H1 (cell line): ENCODE measurements around the gene NKX2-1. TPM values are rescaled to one million over a fixed set of nuclear protein-coding genes. Genes with fewer than 3 reads are reported as not detected.

Source experiments
- CTCF ChIA-PET: fragments of 300-600 bp; sonication (Branson Sonifier 250); formaldehyde crosslinking; loops from one replicate; lab custom pipeline; 2021; ENCODE audit not compliant: partially characterized antibody; lab: Charles Lee
- POLR2A ChIA-PET: fragments of 300-600 bp; sonication (Branson Sonifier 250); formaldehyde crosslinking; loops from one replicate; lab custom pipeline; 2021; ENCODE audit warnings: inconsistent platforms; ENCODE audit not compliant: partially characterized antibody; lab: Charles Lee
- DNase-seq, 2 experiments: peaks; one replicate each; pipeline versions ENCODE4 v3.0.0 to v3.0.0-alpha.2; 2010 to 2022; ENCODE audit warnings: low spot score in 2 of 2, low read depth in 1 of 2, mixed read lengths in 1 of 2
- FAIRE-seq: peaks from 2 replicates; lab custom pipeline; 2011; peaks lifted over from hg19 to GRCh38; lab: Jason Lieb, UNC
- H2AFZ ChIP-seq: 2 replicates; pipeline ENCODE4 v1.8.1; 2012; ENCODE audit warnings: low read length, inconsistent platforms
- H2AK5ac ChIP-seq: 2 replicates; pipeline ENCODE4 v1.6.1; 2013; ENCODE audit warnings: low read depth, low read length
- H2BK120ac ChIP-seq: replicated peaks from 2 replicates; pipeline ENCODE3; 2013; ENCODE audit warnings: low read depth, low read length, inconsistent platforms
- H2BK12ac ChIP-seq: 2 replicates; pipeline ENCODE4 v1.6.1; 2013; ENCODE audit warnings: low read depth, low read length
- H2BK15ac ChIP-seq: 2 replicates; pipeline ENCODE4 v1.6.1; 2013; ENCODE audit warnings: low read length
- H2BK20ac ChIP-seq: 2 replicates; pipeline ENCODE4 v1.6.1; 2013; ENCODE audit warnings: low read length
- H2BK5ac ChIP-seq: 2 replicates; pipeline ENCODE4 v1.6.1; 2013; ENCODE audit warnings: low read depth, low read length
- H3K14ac ChIP-seq: 2 replicates; pipeline ENCODE4 v1.6.1; 2013; ENCODE audit warnings: inconsistent platforms; ENCODE audit not compliant: insufficient read length
- H3K18ac ChIP-seq: 2 replicates; pipeline ENCODE4 v1.6.1; 2013; ENCODE audit warnings: low read length; ENCODE audit errors: extremely low read depth
- H3K23ac ChIP-seq: 2 replicates; pipeline ENCODE4 v1.6.1; 2013; ENCODE audit warnings: inconsistent platforms; ENCODE audit not compliant: insufficient read length
- H3K23me2 ChIP-seq: 2 replicates; pipeline ENCODE4 v1.6.1; 2013; ENCODE audit warnings: low read depth, low read length
- H3K27ac ChIP-seq: 2 replicates; pipeline ENCODE4 v1.6.1; 2011; ENCODE audit warnings: low read depth, low read length, inconsistent platforms
- H3K27me3 ChIP-seq, 4 experiments: replicated peaks in 1 of 4; 1 replicate in 1 of 4; 2 replicates in 3 of 4; pipeline versions ENCODE4 v1.6.1 to v1.8.1; 2011 to 2013; ENCODE audit warnings: low read length in 3 of 4, mild to moderate bottlenecking in 3 of 4, inconsistent platforms in 2 of 4, mixed read lengths in 2 of 4, moderate library complexity in 1 of 4; ENCODE audit not compliant: control insufficient read depth in 3 of 4, insufficient read depth in 3 of 4; ENCODE audit errors: extremely low read depth in 1 of 4
- H3K36me3 ChIP-seq, 4 experiments: 2 replicates each; pipeline versions ENCODE4 v1.6.1 to v1.8.1; 2011 to 2013; ENCODE audit warnings: mild to moderate bottlenecking in 4 of 4, low read length in 3 of 4, moderate library complexity in 2 of 4, control low read depth in 1 of 4, inconsistent platforms in 1 of 4; ENCODE audit not compliant: insufficient read depth in 4 of 4, control insufficient read depth in 2 of 4
- H3K4ac ChIP-seq: replicated peaks from 2 replicates; pipeline ENCODE3; 2013; ENCODE audit warnings: low read length, low read depth, mixed read lengths, inconsistent platforms; ENCODE audit not compliant: insufficient read length
- H3K4me1 ChIP-seq, 4 experiments: replicated peaks in 1 of 4; 1 replicate in 1 of 4; 2 replicates in 3 of 4; pipeline versions ENCODE4 v1.6.1 to v1.8.1; 2011 to 2013; ENCODE audit warnings: low read length in 3 of 4, inconsistent platforms in 2 of 4, mixed read lengths in 1 of 4; ENCODE audit not compliant: insufficient read depth in 4 of 4, control insufficient read depth in 3 of 4
- H3K4me2 ChIP-seq, 2 experiments: 2 replicates each; pipeline versions ENCODE4 v1.6.1 to v1.8.1; 2011 to 2013; ENCODE audit warnings: low read depth in 2 of 2, low read length in 2 of 2, control low read depth in 1 of 2, inconsistent platforms in 1 of 2, mild to moderate bottlenecking in 1 of 2; ENCODE audit not compliant: insufficient read depth in 1 of 2
- H3K4me3 ChIP-seq, 4 experiments: fragments of 200-600, 300-600 bp in 1 of 4; sonication (generic), shearing (Covaris generic), sonication (Bioruptor Twin) in 1 of 4; 2 replicates each; pipeline versions ENCODE4 v1.5.1 to v1.8.1; 2011 to 2016; ENCODE audit warnings: low read length in 4 of 4, low read depth in 3 of 4, control low read depth in 2 of 4, inconsistent platforms in 2 of 4, mild to moderate bottlenecking in 2 of 4, mixed read lengths in 1 of 4, moderate library complexity in 1 of 4; ENCODE audit not compliant: insufficient read depth in 2 of 4; ENCODE audit errors: extremely low read depth in 1 of 4
- H3K56ac ChIP-seq: replicated peaks from 2 replicates; pipeline ENCODE3; 2013; ENCODE audit warnings: low read depth, mild to moderate bottlenecking, mixed read lengths, low read length, inconsistent platforms; ENCODE audit not compliant: insufficient read length
- H3K79me1 ChIP-seq: 2 replicates; pipeline ENCODE4 v1.6.1; 2013; ENCODE audit warnings: low read depth, low read length, control low read depth
- H3K79me2 ChIP-seq, 2 experiments: 2 replicates each; pipeline versions ENCODE4 v1.6.1 to v1.8.1; 2012 to 2013; ENCODE audit warnings: low read length in 2 of 2, mild to moderate bottlenecking in 2 of 2, inconsistent platforms in 1 of 2; ENCODE audit not compliant: insufficient read depth in 2 of 2, control insufficient read depth in 1 of 2
- H3K9ac ChIP-seq, 4 experiments: replicated peaks in 1 of 4; 1 replicate in 1 of 4; 2 replicates in 3 of 4; pipeline versions ENCODE4 v1.6.1 to v1.8.1; 2011 to 2013; ENCODE audit warnings: low read depth in 3 of 4, low read length in 3 of 4, control low read depth in 2 of 4, mild to moderate bottlenecking in 2 of 4, moderate library complexity in 2 of 4, inconsistent platforms in 1 of 4; ENCODE audit errors: extremely low read depth in 1 of 4
- H3K9me3 ChIP-seq, 2 experiments: 2 replicates each; pipeline versions ENCODE4 v1.6.1 to v1.8.1; 2012 to 2013; ENCODE audit warnings: mild to moderate bottlenecking in 2 of 2, moderate library complexity in 2 of 2, control low read depth in 1 of 2, inconsistent platforms in 1 of 2, low read depth in 1 of 2, low read length in 1 of 2, mixed read lengths in 1 of 2; ENCODE audit not compliant: insufficient read depth in 2 of 2
- H4K20me1 ChIP-seq, 2 experiments: replicated peaks in 1 of 2; 2 replicates each; pipeline versions ENCODE3 to v1.8.1; 2011 to 2013; ENCODE audit warnings: inconsistent platforms in 2 of 2, low read length in 2 of 2, mild to moderate bottlenecking in 1 of 2; ENCODE audit not compliant: insufficient read depth in 2 of 2, control insufficient read depth in 1 of 2
- H4K5ac ChIP-seq: 2 replicates; pipeline ENCODE4 v1.6.1; 2013; ENCODE audit warnings: low read length, low read depth, mixed read lengths, inconsistent platforms; ENCODE audit not compliant: insufficient read length
- H4K8ac ChIP-seq: 2 replicates; pipeline ENCODE4 v1.8.0; 2013; ENCODE audit warnings: mild to moderate bottlenecking, moderate library complexity, low read length, inconsistent platforms; ENCODE audit not compliant: insufficient read depth; ENCODE audit errors: extremely low read depth
- H4K91ac ChIP-seq: replicated peaks from 2 replicates; pipeline ENCODE3; 2013; ENCODE audit warnings: low read length, mixed read lengths, inconsistent platforms; ENCODE audit not compliant: insufficient read length
- CEBPB ChIP-seq: IDR thresholded peaks from 2 replicates; pipeline ENCODE4 v1.6.1; 2012; ENCODE audit warnings: low read depth, low read length
- CHD1 ChIP-seq: IDR thresholded peaks from 2 replicates; pipeline ENCODE4 v1.6.1; 2012; ENCODE audit warnings: low read depth, low read length, improper control_type of control experiment
- EZH2 ChIP-seq: fragments of 200-600 bp; sonication (generic); IDR thresholded peaks from 2 replicates; pipeline ENCODE4 v1.7.1; 2012; ENCODE audit warnings: low read depth, mild to moderate bottlenecking, moderate library complexity, low read length, inconsistent platforms; ENCODE audit not compliant: severe bottlenecking
- RNF2 ChIP-seq: fragments of 200-900, 300-1000 bp; sonication (generic); IDR thresholded peaks from 2 replicates; pipeline ENCODE4 v1.7.1; 2016; ENCODE audit warnings: borderline replicate concordance, low read depth, mild to moderate bottlenecking, antibody characterized with exemption, low read length; ENCODE audit not compliant: poor library complexity, severe bottlenecking; ENCODE audit errors: missing control alignments
- SUZ12 ChIP-seq: fragments of 200-600 bp; sonication (generic); IDR thresholded peaks from 2 replicates; pipeline ENCODE4 v1.6.1; 2012; ENCODE audit warnings: mild to moderate bottlenecking, inconsistent platforms, low read length, moderate library complexity, mixed read lengths
- WGBS, 2 experiments: shearing (Covaris generic) in 1 of 2; methylation state at CpG; one replicate each; pipeline versions ENCODE4 v1.1.6 to v1.1.7; 2013 to 2015; ENCODE audit warnings: low lambda C conversion rate in 2 of 2, mixed read lengths in 2 of 2, inconsistent platforms in 1 of 2, low coverage in 1 of 2, missing lambda C conversion rate in 1 of 2; ENCODE audit not compliant: insufficient replicate concordance in 2 of 2, insufficient coverage in 1 of 2, insufficient read length in 1 of 2; ENCODE audit errors: extremely low coverage in 1 of 2, missing lambda C conversion rate in 1 of 2; 5-methylcytosine and 5-hydroxymethylcytosine counted together
- polyA plus RNA-seq, 7 experiments: library from polyadenylated mRNA; depleted of rRNA in 3 of 7; stranded (reverse) in 5 of 7; unstranded in 2 of 7; fragments of >200 nt in 5 of 7; fragments of 200-250 nt in 2 of 7; gene quantifications; 1 replicate in 5 of 7; 2 replicates in 1 of 7; 4 replicates in 1 of 7; pipeline versions ENCODE4 v1.2.1 to v1.2.3, GENCODE V29; 2011 to 2013; ENCODE audit warnings: missing spikeins in 2 of 7, mixed read lengths in 2 of 7
- total RNA-seq: library from RNA; stranded (reverse); fragmentation: NEBNext Ultra II Directional; extraction: Animal tissue kit (Norgen Biotek cat#: 25700); gene quantifications from 2 replicates; pipeline ENCODE4 v1.2.1, GENCODE V29; 2021

NKX2-1 gene
- total and polyA plus RNA-seq, 2 of the 8 experiments (the other 6 are each of a cell fraction or from before 2014, with no cell fraction given) = not detected

DNA sequence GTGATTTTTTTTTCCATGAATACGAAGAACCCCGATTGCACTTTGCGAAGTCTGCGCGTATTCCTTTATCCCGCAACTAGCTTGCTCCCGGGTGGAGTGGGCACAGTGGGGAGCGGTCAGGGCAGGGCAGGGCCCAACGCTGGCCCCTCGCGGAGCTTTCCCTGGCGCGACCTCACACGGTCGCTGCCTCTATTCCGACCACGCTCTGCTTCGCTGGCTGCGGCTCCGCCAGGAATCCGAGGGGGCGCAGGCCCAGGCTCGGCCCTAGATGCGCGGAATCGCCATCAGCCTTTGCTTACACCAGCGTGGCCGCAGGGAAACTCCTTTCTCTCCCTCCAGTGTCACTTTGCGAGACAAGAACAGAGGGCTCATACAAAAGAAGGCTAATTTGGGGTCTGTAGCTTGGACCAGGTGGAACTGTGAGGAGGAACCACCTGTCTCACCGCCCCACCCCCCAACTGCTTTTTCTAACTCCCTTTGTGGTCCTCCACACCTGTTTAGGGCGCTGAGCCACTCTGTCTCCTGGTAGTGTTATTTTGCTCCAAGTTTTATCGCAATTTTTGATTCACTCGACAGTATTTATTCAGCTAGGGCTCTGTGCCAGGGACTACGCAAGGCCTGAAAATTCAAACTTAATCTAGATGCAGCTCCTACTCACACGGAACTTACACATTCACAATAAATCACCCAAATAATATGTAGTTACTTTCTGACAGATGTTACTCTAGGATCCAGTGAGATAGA, 3.1 kb upstream of the NKX2-1 start:
- H2AK5ac ChIP-seq = no peak overlapping the region
- H2BK15ac ChIP-seq = no peak overlapping the region
- no peak overlapping the region for H3K56ac ChIP-seq
- no peak overlapping the region for H3K9ac ChIP-seq
- no peak overlapping the region for H4K5ac ChIP-seq
- 12% methylated on average over 35 of the region's 35 CpGs; no CpG with 5 or more reads in 1 of the 2 experiments for WGBS, 2 experiments
- H3K27ac ChIP-seq = no peak overlapping the region
- no peak overlapping the region for H4K8ac ChIP-seq
- ChIA-PET POLR2A (interaction anchor here (1.2 to 1.8 kb wide), 3 partner anchors 14 to 139 kb away, joined by 3 to 6 read pairs (median 5); no protein-coding TSS in a partner anchor), CTCF (interaction anchor here (0.5 to 11.9 kb wide), 27 partner anchors 10 to 693 kb away, joined by 3 to 395 read pairs (median 33); partner anchors contain the start of genes NKX2-8 and PAX9)
- no peaks in the 10 kb centered on the region for H3K79me1 ChIP-seq
- no peak overlapping the region for H4K91ac ChIP-seq
- peaks cover 10% of the 10 kb centered on the region; the same call in 1 of the 2 replicates for H3K23me2 ChIP-seq
- no peak overlapping the region for H3K14ac ChIP-seq
- no peaks in the 10 kb centered on the region for H3K79me2 ChIP-seq
- H4K20me1 ChIP-seq = peaks cover 29% of the 10 kb centered on the region in 2 experiments
- H3K18ac ChIP-seq = no peak overlapping the region
- DNase-seq (peak in 1 of 2 experiments; percentile 58), FAIRE-seq (no peak)
- no peak overlapping the region for H2BK20ac ChIP-seq
- no peak overlapping the region for H2BK12ac ChIP-seq
- H2AFZ ChIP-seq = no peak overlapping the region
- H2BK5ac ChIP-seq = no peak overlapping the region
- no peak overlapping the region for H3K4me3 ChIP-seq
- H3K36me3 ChIP-seq = peaks cover 0 to 8% (median 0%) of the 10 kb centered on the region in 4 experiments; a peak in 1 of 8 replicates
- no peak overlapping the region for H2BK120ac ChIP-seq
- peaks cover 83 to 100% (median 98%) of the 10 kb centered on the region in 4 experiments for H3K27me3 ChIP-seq
- H3K4ac ChIP-seq = no peak overlapping the region
- H3K4me1 ChIP-seq = peaks cover 0 to 16% (median 12%) of the 10 kb centered on the region in 4 experiments; a peak in 6 of 7 replicates
- no peak overlapping the region for H3K23ac ChIP-seq
- no peaks in the 10 kb centered on the region for H3K9me3 ChIP-seq
- peak overlapping the region; percentile 26 to 57; a peak in 1 of 4 replicates for H3K4me2 ChIP-seq
- TF ChIP-seq RNF2 (peak; percentile 35), SUZ12 (peak; percentile 72), EZH2 (peak; percentile 77), CHD1 (no peak), CEBPB (no peak)
